ENCODE data around the gene OPHN1. TPM values are rescaled to one million over a fixed set of nuclear protein-coding genes. Genes with fewer than 3 reads are reported as not detected.

Gene OPHN1
- total RNA-seq, 1 donor from 2014 or later: 10.9 TPM

DNA sequence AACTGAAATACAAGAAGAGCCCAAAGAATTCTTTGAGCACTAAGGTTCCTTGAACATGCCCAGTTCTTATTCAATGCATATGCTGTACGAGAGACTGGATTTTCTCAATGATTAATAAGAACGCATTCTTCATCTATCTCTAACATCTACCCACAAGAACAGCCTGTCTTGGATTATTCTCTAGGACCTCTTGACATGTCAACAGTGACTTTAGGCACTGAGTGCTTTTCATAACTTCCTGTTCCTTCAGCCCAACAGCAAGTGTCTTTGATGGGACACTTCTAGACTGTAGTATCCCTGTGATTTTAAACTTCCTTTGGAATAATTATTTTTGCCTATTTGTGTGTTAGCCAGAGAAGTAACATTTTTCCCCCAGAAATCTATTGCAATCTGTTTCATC, 69.3 kb downstream of the OPHN1 start:
- H3K27ac Mint-ChIP-seq (ENCODE audit: unreplicated experiment): no peak overlapping the region

DNA sequence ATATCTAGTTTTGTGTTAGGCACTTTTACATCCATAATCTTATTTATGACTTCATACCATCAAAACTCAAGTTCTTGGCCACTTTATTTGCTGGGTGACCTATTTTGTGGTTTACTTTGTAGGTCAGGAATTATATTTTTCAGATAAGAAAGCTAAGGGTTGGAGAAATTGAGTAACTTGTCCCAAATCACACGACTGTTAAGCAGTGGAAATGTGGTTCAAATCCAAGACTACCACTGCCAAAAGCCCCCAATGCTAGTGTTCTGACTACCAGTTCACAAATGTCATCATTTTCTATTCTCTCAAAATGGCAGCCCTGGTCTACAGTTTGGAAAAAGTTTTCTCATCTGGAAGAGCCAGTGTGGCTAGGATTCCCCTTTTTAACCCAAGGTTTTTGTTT, 74.6 kb downstream of the OPHN1 start:
- DNase-seq (ENCODE audit: extremely low spot score, unreplicated experiment): no peak

More for the DNA sequence above, 69.3 kb downstream of the OPHN1 start:
- Mint-ChIP-seq H3K27me3 (ENCODE audit: unreplicated experiment) (no peaks in the 10 kb centered on the region), H3K4me1 (ENCODE audit: unreplicated experiment) (peaks cover 10% of the 10 kb centered on the region), H3K36me3 (ENCODE audit: unreplicated experiment) (no peaks in the 10 kb centered on the region), H3K4me3 (ENCODE audit: unreplicated experiment) (no peak overlapping the region), H3K9me3 (ENCODE audit: unreplicated experiment) (no peaks in the 10 kb centered on the region)
- TF ChIP-seq, protein P1, sequence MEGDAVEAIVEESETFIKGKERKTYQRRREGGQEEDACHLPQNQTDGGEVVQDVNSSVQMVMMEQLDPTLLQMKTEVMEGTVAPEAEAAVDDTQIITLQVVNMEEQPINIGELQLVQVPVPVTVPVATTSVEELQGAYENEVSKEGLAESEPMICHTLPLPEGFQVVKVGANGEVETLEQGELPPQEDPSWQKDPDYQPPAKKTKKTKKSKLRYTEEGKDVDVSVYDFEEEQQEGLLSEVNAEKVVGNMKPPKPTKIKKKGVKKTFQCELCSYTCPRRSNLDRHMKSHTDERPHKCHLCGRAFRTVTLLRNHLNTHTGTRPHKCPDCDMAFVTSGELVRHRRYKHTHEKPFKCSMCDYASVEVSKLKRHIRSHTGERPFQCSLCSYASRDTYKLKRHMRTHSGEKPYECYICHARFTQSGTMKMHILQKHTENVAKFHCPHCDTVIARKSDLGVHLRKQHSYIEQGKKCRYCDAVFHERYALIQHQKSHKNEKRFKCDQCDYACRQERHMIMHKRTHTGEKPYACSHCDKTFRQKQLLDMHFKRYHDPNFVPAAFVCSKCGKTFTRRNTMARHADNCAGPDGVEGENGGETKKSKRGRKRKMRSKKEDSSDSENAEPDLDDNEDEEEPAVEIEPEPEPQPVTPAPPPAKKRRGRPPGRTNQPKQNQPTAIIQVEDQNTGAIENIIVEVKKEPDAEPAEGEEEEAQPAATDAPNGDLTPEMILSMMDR (IDR thresholded peaks at IDR 0.05): no peak
- no peak for DNase-seq (ENCODE audit: extremely low spot score, unreplicated experiment)

DNA sequence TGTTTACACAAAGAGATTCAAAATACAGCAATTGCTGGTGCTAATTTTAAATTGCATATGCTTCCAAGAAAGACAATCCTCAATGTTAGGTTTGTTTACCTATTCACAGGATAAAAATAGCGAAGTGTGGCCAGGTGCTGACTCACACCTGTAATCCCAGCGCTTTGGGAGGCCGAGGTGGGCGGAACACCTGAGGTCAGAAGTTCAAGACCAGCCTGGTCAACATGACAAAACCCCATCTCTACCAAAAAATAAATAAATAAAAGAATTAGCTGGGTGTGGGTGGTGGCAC, 77.7 kb downstream of the OPHN1 start:
- Mint-ChIP-seq H3K9me3 (ENCODE audit: unreplicated experiment) (no peaks in the 10 kb centered on the region), H3K27ac (ENCODE audit: unreplicated experiment) (no peak overlapping the region), H3K4me3 (ENCODE audit: unreplicated experiment) (no peak overlapping the region), H3K27me3 (ENCODE audit: unreplicated experiment) (no peaks in the 10 kb centered on the region), H3K36me3 (ENCODE audit: unreplicated experiment) (no peaks in the 10 kb centered on the region), H3K4me1 (ENCODE audit: unreplicated experiment) (peaks cover 10% of the 10 kb centered on the region)
- TF ChIP-seq, protein P1 (IDR thresholded peaks at IDR 0.05): no peak
- no peak for DNase-seq (ENCODE audit: extremely low spot score, unreplicated experiment)

More for the DNA sequence above, 74.6 kb downstream of the OPHN1 start:
- H3K9me3 Mint-ChIP-seq (ENCODE audit: unreplicated experiment): no peaks in the 10 kb centered on the region
- TF ChIP-seq, protein P1 (IDR thresholded peaks at IDR 0.05): no peak
- H3K4me3 Mint-ChIP-seq (ENCODE audit: unreplicated experiment): no peak overlapping the region
- H3K27ac Mint-ChIP-seq (ENCODE audit: unreplicated experiment): no peak overlapping the region
- H3K4me1 Mint-ChIP-seq (ENCODE audit: unreplicated experiment): peaks cover 7% of the 10 kb centered on the region
- no peaks in the 10 kb centered on the region for H3K27me3 Mint-ChIP-seq (ENCODE audit: unreplicated experiment)
- no peaks in the 10 kb centered on the region for H3K36me3 Mint-ChIP-seq (ENCODE audit: unreplicated experiment)

DNA sequence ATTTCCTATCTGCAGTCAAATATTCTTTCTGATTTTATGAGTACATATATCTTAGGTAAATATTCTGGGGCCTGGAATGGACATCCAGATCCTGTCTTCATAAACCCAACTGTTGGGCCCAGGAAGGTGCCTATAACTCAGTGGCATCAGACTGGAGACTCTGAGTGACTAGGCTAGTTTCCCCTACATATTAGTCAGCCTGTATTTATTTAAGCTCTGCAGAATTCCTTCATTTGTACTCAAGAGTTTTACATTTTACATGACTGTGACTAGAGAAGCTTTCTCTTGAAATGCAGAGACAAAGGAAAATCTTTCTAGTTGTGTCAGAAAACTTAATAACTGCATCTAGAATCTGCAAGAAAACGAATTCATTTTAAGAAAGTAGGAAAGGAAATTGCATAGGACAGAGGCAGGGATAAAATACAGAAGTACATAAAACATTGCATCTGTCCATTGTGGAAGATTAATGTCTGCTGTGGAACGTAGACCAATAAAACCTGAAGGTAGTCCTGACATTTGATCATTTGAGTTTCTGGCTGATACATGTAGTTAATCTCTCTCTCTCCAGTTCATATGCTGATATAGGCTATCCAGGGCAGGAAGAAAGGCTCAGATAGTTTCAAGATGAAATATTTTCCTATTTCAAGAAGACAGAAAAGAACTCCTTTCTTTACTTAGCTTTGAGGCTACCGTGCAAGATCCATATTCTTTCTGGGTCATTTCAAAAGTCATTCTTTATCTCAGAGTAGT, 78.2 kb downstream of the OPHN1 start:
- H3K4me1 Mint-ChIP-seq (ENCODE audit: unreplicated experiment): peaks cover 10% of the 10 kb centered on the region
- no peaks in the 10 kb centered on the region for H3K36me3 Mint-ChIP-seq (ENCODE audit: unreplicated experiment)
- H3K9me3 Mint-ChIP-seq (ENCODE audit: unreplicated experiment): no peaks in the 10 kb centered on the region
- no peak overlapping the region for H3K4me3 Mint-ChIP-seq (ENCODE audit: unreplicated experiment)
- no peaks in the 10 kb centered on the region for H3K27me3 Mint-ChIP-seq (ENCODE audit: unreplicated experiment)
- no peak for DNase-seq (ENCODE audit: extremely low spot score, unreplicated experiment)
- TF ChIP-seq, protein P1 (IDR thresholded peaks at IDR 0.05): no peak
- peak overlapping the region; percentile 38 for H3K27ac Mint-ChIP-seq (ENCODE audit: unreplicated experiment)

DNA sequence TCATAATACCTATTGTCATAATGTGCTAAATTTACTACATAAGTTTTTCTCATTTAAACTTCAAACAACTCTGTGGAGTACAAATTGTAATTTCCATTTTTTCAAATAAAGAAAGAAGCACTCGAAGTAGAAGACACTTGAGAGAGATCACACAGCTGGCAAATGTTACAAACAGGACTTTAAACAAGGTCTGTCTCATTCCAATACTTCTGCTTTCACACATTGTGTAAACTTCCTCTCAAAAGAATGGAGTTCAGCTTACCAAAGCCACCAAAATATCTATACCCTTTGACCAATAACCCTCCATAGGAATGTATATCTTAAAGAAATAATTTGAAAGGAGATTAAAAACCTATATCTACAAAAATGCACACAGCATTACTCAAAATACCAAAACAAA, 88.3 kb downstream of the OPHN1 start:
- H3K27ac Mint-ChIP-seq (ENCODE audit: unreplicated experiment): no peak overlapping the region
- no peaks in the 10 kb centered on the region for H3K27me3 Mint-ChIP-seq (ENCODE audit: unreplicated experiment)
- H3K4me3 Mint-ChIP-seq (ENCODE audit: unreplicated experiment): no peak overlapping the region
- no peaks in the 10 kb centered on the region for H3K36me3 Mint-ChIP-seq (ENCODE audit: unreplicated experiment)
- TF ChIP-seq, protein P1 (IDR thresholded peaks at IDR 0.05): no peak
- DNase-seq (ENCODE audit: extremely low spot score, unreplicated experiment): no peak
- H3K4me1 Mint-ChIP-seq (ENCODE audit: unreplicated experiment): peaks cover 6% of the 10 kb centered on the region
- H3K9me3 Mint-ChIP-seq (ENCODE audit: unreplicated experiment): peaks cover 10% of the 10 kb centered on the region

All from osteocyte (in vitro differentiated cells).